GM20431 (cell line): ENCODE measurements around the gene ME1.
"Not testable (repeated sequence)": the region's sequence is repeated elsewhere in the genome, so short reads cannot be mapped to it uniquely, and the experiment has no call there.

ENCODE experiments used
- in situ Hi-C: fragments of 300-500 bp; cut with MseI, MboI; formaldehyde crosslinking; loops from one replicate; pipeline ENCODE4 v1.15.0; 2020; ENCODE audit warnings: low sequenced_read_pairs; ENCODE audit not compliant: unreplicated experiment

Gene ME1

DNA sequence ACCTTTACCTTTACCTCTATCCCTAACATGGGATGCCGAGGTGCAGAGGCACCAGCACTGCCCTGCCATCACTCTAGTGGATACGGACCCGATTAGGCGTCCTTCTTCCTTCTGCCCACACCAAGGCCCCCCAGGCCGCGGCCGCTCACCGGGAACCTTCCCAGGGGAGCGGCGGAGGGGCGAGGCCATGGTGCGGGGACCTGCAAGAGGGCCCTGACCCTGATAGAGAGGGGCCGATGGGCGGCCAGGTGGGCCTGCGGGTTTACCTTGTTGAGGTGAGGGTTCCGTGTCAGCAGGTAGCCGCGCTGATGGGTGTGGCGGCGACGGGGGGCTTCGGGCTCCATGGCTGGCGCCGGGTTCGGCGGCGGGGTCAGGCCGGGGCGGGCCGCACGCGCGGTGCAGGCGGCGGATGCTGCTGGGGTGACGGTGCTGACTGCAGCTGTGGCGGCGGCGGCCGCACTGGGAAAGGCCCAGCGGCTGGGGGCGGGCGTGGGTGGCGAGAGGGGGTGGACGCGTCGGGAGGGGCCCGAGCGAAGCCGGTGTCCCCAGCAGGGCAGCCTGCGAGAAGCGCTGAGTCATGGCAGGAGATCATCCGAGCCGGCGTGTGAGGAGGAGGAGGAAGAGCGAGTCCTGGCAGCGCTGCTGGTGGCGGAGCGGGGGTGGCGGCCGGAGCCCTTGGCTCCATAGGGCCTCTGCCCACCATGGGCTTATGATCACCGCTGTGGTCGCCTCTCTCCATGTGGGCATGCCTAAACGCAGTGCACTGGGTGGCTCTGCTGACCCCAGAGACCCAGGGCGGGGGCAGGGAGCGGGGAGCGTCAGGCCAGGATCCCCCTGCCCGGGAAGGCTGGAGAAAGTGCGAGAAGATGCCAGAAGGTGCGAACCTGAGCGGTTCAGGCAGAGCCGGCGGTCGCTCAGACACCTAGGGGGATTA is at the start of gene ME1:
Gene ME1 (minus strand): TSS at position 441 of the 934 bp plus-strand sequence. CDS start 97 bp downstream, at position 344.
- in situ Hi-C loops: no loop called here

GRCh38 chr6:83480470-83480869 is 49.6 kb upstream of the ME1 start:
- in situ Hi-C loops: no loop called here

DNA sequence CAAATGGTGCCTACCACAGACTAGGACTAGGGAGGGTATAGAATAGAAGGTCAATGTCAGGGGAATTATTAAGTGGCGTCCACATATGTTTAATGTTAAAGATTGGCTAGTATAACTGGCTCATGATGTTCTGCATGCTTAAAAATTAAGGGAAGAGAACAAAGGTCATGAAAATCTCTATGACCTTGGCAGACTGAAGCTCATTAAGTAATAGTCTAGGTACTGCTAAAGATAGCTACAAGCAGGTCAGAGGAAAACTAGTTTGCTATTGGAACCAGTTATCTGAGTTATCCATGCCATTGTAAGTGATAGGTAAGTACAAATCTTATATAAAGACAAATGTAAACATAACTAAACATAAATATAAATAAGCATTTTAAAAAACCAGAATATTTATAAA is 48.5 kb upstream of the ME1 start:
- in situ Hi-C loops: no loop called here

DNA sequence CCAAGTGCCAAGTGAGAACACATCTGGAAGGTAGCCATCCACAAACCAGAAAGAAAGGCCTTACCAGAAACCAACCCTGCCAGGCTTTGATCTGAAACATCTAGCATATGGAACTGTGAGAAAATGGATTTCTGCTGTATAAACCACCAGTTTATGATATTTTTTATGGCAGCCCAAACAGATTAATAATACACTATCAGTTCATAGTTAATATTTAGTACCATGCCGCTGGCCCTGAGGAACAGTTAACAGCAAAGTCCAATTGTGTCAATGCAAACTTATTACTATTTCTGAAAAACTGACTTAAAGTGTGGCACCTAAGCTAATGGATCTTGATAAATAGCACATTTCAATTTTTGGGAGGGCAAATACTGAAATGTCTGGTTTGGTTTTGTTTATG is 46.1 kb upstream of the ME1 start:
- in situ Hi-C loops: no loop called here

GRCh38 chr6:83474309-83474708 is 43.5 kb upstream of the ME1 start:
- in situ Hi-C loops: no loop called here

DNA sequence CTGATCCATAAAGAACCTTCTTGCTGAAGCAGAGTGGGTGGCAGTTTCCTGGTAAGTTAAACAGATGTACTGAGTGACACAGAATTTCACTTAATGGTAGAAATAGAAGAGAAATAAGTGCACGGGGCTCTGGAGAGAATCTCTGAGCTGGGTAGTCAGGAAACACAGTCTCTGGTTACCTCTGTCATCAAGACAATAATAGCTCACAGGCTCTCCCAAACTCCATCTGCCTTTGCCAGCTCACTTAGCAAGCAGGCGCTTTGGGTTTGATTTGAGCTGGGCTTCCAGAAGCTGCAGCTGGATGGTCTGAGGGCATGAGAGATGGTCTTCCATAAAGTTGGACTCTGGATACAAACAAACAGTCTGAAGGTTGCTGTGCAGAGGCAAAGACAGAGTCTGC is 41.9 kb upstream of the ME1 start:
- in situ Hi-C loops: no loop called here

DNA sequence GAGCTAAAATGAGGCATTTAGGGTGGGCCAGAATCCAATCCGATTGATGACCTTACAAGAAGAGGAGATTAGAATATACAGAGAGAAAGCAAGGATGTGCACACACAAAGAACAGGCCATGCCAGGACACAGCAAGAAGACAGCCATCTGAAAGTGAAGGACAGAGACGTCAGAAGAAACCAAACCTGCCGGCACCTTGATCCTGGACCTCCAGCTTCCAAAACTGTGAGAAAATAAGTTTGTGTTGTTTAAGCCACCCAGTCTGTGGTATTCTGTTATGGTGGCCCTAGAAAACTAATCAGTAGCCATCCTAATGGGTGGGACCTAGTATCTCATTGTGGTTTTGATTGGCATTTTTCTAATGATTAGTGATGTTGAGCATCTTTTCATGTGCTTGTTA is 39.7 kb upstream of the ME1 start:
- in situ Hi-C loops: no loop called here

GRCh38 chr6:83470001-83470400 is 39.1 kb upstream of the ME1 start:
- in situ Hi-C loops: no loop called here

GRCh38 chr6:83467620-83468036 is 36.8 kb upstream of the ME1 start:
- in situ Hi-C loops: no loop called here

DNA sequence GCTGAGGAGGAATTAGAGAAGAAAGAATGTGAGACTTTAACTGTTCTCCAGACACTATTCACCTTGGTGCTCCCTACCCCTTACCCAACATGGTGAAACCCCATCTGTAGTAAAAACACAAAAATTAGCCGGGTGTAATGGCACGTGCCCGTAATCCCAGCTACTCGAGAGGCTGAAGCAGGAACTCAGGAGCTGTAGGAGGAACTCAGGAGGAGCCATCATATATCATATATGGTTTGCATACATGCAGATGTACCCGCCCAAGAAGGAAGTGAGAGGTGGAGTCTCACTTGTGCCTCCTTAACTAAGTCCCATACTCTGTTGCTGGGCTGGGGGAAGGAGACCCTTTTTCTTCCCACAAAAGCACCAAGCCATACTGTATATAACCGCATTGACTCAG is 35.5 kb upstream of the ME1 start:
- in situ Hi-C loops: no loop called here

DNA sequence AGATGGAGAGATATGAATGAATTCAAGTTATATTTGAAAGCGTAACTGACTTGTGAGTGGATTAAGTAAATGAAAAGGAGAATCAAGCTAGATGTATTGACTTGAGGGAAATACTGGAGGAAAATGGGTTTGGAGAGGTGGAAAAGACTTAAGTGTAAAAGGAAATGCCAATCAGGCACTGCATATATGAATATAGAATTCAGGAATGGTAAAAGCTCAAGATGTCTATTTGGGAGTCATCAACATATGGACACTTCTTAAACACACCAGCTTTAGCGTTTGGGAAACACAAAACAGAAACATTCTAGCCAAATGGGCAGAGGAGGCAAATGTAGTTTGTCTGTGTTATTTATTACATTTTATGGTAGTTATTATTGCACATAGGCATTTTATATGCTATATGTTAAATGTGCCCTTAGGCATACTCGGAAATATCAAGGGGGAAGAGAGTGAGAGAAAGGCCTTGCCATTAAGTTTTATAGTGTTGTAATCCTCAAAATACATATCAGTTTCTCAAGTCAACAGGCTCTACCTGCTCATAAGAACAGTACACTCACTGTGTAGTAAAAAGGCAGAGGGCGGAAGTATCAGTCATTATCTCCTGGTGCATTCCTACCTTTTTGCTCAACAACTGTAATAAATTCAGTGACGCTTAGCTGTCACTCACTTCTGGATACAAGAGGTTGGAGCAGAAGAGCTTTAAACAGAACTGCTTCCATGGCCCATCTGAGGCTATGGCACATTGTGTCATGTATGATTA is 33.7 kb upstream of the ME1 start:
- in situ Hi-C loops: no loop called here

GRCh38 chr6:83463886-83464285 is 33.0 kb upstream of the ME1 start:
- in situ Hi-C loops: no loop called here

DNA sequence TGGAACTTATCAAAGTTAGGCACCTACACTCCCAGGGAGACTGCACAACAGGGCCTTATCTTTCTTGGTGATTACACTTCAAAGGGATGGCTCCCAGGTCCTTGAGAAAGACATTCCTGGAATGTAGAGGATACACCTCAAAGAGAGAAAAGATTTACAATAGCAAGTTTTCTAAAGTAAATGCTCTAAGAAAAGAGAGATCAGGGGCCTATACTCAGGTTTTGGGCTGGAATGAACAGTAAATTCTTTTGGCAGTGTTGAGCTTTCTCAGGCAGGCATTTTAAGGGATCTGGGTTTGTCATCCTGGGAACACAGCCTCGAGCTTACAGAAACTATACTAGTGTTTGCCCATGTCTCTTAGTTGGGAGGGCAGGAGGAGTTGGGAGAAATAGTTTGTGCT is 31.7 kb upstream of the ME1 start:
- in situ Hi-C loops: no loop called here

- in situ Hi-C loops: no loop called here
These were observed 30.6 kb upstream of the ME1 start for GRCh38 chr6:83461438-83461837.

DNA sequence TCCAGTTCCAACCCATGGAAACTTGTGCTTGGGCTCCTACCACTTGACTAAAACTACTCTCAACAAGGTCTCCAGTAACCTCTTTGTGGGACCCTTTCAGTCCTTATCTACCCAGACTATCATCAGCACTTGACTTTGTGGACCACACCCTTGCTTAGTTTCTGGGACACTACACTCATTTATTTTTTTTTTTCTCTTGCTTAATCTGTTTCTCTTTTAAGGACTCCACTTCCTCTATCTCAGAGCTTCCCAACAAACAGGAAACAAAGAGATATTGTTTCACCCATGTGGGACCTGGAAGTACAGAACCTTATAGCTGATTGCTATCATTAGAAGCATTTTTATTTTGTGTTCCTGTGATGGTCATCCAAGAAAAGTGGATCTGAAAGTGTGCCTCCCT is 28.8 kb upstream of the ME1 start:
- in situ Hi-C loops: no loop called here

- in situ Hi-C loops: not testable (repeated sequence)
These were observed 19.2 kb upstream of the ME1 start for GRCh38 chr6:83450015-83450414.

DNA sequence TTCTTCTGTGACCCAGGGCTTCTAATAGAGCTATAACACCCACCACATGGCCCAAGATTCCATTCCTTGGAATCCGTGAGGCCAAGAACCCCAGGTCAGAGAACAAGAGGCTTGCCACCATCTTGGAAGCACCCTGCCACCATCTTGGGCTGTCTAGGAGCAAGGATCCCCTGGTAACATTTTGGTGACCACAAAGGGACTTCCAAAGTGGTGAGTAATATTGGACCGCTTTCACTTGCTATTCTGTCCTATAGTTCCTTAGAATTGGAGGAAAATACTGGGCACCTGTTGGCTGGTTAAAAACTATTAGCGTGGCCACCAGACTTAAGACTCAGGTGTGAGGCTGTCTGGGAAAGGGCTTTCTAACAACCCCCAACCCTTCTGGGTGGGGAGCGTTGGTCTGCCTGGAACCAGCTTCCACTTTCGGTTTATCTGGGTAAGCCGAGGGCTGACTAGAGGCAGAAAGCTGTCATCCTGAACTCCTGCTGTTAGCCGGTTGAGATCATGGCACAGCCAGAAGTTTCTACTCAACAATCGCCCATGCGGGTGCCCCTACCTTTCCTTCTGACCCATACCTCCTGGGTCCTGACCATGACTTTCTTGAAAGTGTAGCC is 13.3 kb upstream of the ME1 start:
- in situ Hi-C loops: not testable (repeated sequence)

- in situ Hi-C loops: no loop called here
These were observed 12.7 kb upstream of the ME1 start for GRCh38 chr6:83443516-83443915.

- in situ Hi-C loops: no loop called here
These were observed 11.9 kb upstream of the ME1 start for GRCh38 chr6:83442752-83443151.

DNA sequence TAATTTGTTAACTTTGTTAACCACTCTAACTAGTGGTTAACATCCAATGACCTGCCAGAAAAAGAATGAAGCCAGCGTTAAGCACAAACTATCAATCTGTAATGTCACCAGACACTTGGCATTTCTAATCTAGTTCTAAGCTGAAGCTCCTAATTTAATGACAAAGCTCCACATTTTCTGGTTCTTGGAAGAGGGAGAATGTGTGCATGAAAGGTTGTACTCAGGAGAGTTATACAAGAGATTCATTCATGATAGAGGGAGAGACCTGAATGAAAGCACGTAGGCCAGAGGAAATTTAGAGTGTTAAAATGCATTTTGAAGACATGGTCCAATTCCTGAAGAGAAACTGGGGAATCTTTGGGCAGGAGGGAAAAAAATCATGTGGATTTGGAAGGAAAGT is 8.3 kb upstream of the ME1 start:
- in situ Hi-C loops: no loop called here

DNA sequence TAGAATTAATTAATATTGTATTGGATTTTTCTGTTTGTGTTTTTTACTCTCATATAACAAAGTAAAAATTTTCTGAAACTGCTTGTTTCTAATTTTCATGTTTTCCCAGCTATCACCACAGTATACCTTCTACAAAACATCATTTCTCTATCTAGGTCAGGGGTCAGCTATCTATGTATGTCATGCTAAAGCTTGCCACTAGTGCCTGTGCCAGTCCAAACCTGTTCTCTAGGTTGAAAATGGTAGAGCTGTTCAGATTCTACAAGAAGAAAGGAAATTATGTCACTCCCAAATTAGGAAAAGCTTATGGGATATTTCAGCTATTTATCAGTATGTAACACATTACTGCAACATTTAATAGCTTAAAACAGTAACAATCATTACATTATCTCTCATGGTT is 5.8 kb upstream of the ME1 start:
- in situ Hi-C loops: no loop called here
